Mucosa of descending colon (tissue), 3 donors: ENCODE data around the gene LRPAP1. TPM values are rescaled to one million over a fixed set of nuclear protein-coding genes. Genes with fewer than 3 reads are reported as not detected.

ENCODE experiments used
- ATAC-seq: fragments of 200-7000 bp; cut with Tn5 transposase; one replicate; pipeline ENCODE4 v1.9.1; 2020; ENCODE audit warnings: mild to moderate bottlenecking, moderate library complexity
- DNase-seq, 3 donors: peaks; one replicate each; pipeline ENCODE4 v3.0.0-alpha.2; 2020
- H3K36me3 ChIP-seq: fragments of 200-600 bp; one replicate; pipeline ENCODE4 v1.8.0; 2021; ENCODE audit warnings: low read depth, mild to moderate bottlenecking
- H3K4me1 ChIP-seq: fragments of 200-600 bp; one replicate; pipeline ENCODE4 v1.8.0; 2021; ENCODE audit warnings: low read depth, mild to moderate bottlenecking
- H3K4me3 ChIP-seq: fragments of 200-600 bp; one replicate; pipeline ENCODE4 v1.8.0; 2021; ENCODE audit warnings: mild to moderate bottlenecking
- H3K9me3 ChIP-seq: fragments of 200-600 bp; one replicate; pipeline ENCODE4 v1.8.0; 2021; ENCODE audit warnings: mild to moderate bottlenecking
- CTCF ChIP-seq: fragments of 200-600 bp; IDR thresholded peaks from one replicate; pipeline ENCODE4 v1.8.0; 2022; ENCODE audit warnings: antibody characterized with exemption, mild to moderate bottlenecking
- intact Hi-C, 2 donors: fragments of 100-400 bp; cut with DNase I in 1 of 2; cut with micrococcal nuclease in 1 of 2; formaldehyde crosslinking; loops; one replicate each; pipeline versions ENCODE4 v1.11.0 to v1.11.1; 2022; cut with DNase I, micrococcal nuclease
- total RNA-seq, 3 donors: library from RNA; stranded (reverse); fragmentation: NEBNext Ultra II Directional in 2 of 3; extraction: Animal tissue kit (Norgen Biotek cat#: 25700) in 2 of 3; gene quantifications; one replicate each; pipeline versions ENCODE4 v1.2.1 to v1.2.4, GENCODE V29; 2021 to 2023
- donor health status: DM: no; HTN: no; CAD: no; lungs with moderate emphysema.
- donor health status: DM: no; HTN: no; CAD: no.
- donor health status: DM: no; HTN: yes; CAD: no.

The LRPAP1 gene
- total RNA-seq, 3 donors from 2014 or later, result 109 to 139 (median 137) TPM

- H3K36me3 ChIP-seq, result no peaks in the 10 kb centered on the region
- no peak overlapping the region for H3K4me3 ChIP-seq
- H3K9me3 ChIP-seq, result no peaks in the 10 kb centered on the region
- intact Hi-C loops, result no loop called here
- no peak for TF ChIP-seq CTCF
- DNase-seq (peak in 1 of 3 donors; percentile 45), ATAC-seq (no peak)
- H3K4me1 ChIP-seq, result peaks cover 18% of the 10 kb centered on the region
Measured at GRCh38 chr4:3527914-3528876, 4.0 kb downstream of the LRPAP1 start.

GRCh38 chr4:3527101-3527913, 4.9 kb downstream of the LRPAP1 start:
- no peak for ATAC-seq
- intact Hi-C loops, result no loop called here
- TF ChIP-seq CTCF, result no peak
- Histone ChIP-seq H3K36me3 (no peaks in the 10 kb centered on the region), H3K4me1 (peaks cover 12% of the 10 kb centered on the region), H3K9me3 (no peaks in the 10 kb centered on the region), H3K4me3 (no peak overlapping the region)
- peak in 2 of 3 donors; percentile 14 to 40 for DNase-seq

GRCh38 chr4:3526456-3526855, 5.8 kb downstream of the LRPAP1 start:
- peaks cover 11% of the 10 kb centered on the region for H3K4me1 ChIP-seq
- ATAC-seq, result no peak
- H3K36me3 ChIP-seq, result no peaks in the 10 kb centered on the region
- intact Hi-C loops, result no loop called here
- peak in 2 of 3 donors; percentile 20 to 43 for DNase-seq
- H3K4me3 ChIP-seq, result no peak overlapping the region
- H3K9me3 ChIP-seq, result no peaks in the 10 kb centered on the region
- TF ChIP-seq CTCF, result no peak

DNA sequence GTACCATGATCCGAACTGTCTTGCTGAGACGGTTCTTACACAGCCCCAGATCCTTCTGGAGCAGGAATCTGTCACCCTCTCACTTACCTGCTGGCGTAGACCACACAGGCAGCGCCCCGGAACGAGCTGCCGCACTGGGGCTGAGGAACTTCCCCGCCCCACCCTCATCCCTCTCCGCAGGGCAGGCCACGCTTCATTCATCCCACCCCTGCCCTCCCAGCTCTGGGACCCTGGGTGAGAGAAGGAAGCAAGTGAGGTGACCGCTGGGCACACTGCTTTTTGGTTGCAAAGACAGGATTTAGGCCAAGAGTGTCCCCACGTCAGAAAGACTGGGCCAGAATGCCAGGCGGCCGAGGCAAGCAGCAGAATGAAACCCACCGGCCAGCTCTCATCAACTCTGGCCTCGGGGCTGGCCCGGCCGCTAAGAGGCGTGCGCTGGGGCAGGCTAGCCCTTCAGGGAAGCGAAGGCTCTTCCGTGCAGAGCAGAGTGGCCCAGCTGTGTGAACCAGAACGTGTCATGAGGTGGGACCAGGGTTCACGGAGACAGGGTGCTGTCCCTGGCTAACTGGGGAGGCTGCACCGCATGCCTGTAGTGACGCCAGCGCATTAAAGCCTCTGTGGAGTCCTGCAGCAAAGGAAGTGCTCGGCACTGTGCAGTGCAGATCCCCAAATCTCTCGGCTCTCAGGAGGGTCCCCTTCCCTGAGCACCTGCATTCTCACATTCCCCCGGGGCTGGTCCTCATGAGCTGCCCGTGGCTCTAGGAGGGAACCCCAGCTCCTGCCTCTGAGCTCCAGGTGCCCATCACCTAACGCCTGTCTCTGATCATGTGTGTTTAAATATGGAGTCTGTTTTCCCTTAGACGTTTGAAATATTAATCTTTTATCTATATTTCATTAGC, 6.4 kb downstream of the LRPAP1 start:
- ATAC-seq (no peak), DNase-seq (peak in 2 of 3 donors; percentile 16 to 29)
- peaks cover 4% of the 10 kb centered on the region for H3K4me1 ChIP-seq
- TF ChIP-seq CTCF, result no peak
- no peaks in the 10 kb centered on the region for H3K36me3 ChIP-seq
- no peaks in the 10 kb centered on the region for H3K9me3 ChIP-seq
- intact Hi-C loops, result no loop called here
- no peak overlapping the region for H3K4me3 ChIP-seq

GRCh38 chr4:3524920-3525319, 7.3 kb downstream of the LRPAP1 start:
- no peak for TF ChIP-seq CTCF
- no peak overlapping the region for H3K4me3 ChIP-seq
- ATAC-seq (no peak), DNase-seq (peak in 2 of 3 donors; percentile 10 to 31)
- intact Hi-C loops, result no loop called here
- no peaks in the 10 kb centered on the region for H3K4me1 ChIP-seq
- no peaks in the 10 kb centered on the region for H3K9me3 ChIP-seq
- H3K36me3 ChIP-seq, result no peaks in the 10 kb centered on the region
